Hepatic stellate cell (primary cell): ENCODE data around the gene DNAH9.

ENCODE experiments used
- DNase-seq: peaks from one replicate; pipeline ENCODE4 v3.0.0; 2011; ENCODE audit warnings: low spot score

DNAH9 gene

GRCh38 chr17:11671126-11671525 is 72.9 kb downstream of the DNAH9 start:
- no peak for DNase-seq

- DNase-seq = no peak
Observed at GRCh38 chr17:11682646-11683045, 84.4 kb downstream of the DNAH9 start.

GRCh38 chr17:11690681-11691080 is 92.4 kb downstream of the DNAH9 start:
- DNase-seq = no peak

GRCh38 chr17:11692688-11693087 is 94.4 kb downstream of the DNAH9 start:
- no peak for DNase-seq

GRCh38 chr17:11693284-11693683 is 95.0 kb downstream of the DNAH9 start:
- DNase-seq = no peak

GRCh38 chr17:11700668-11701067 is 102.4 kb downstream of the DNAH9 start:
- DNase-seq = no peak

- no peak for DNase-seq
Observed at GRCh38 chr17:11701911-11702310, 103.6 kb downstream of the DNAH9 start.

GRCh38 chr17:11704041-11704440 is 105.8 kb downstream of the DNAH9 start:
- no peak for DNase-seq

- no peak for DNase-seq
Observed at GRCh38 chr17:11705111-11705510, 106.8 kb downstream of the DNAH9 start.

GRCh38 chr17:11707586-11707985 is 109.3 kb downstream of the DNAH9 start:
- DNase-seq = no peak

- DNase-seq = no peak
Observed at GRCh38 chr17:11712456-11712855, 114.2 kb downstream of the DNAH9 start.

- DNase-seq = no peak
Observed at GRCh38 chr17:11719203-11719602, 120.9 kb downstream of the DNAH9 start.

- DNase-seq = no peak
Observed at GRCh38 chr17:11719856-11720255, 121.6 kb downstream of the DNAH9 start.

GRCh38 chr17:11720816-11721215 is 122.5 kb downstream of the DNAH9 start:
- no peak for DNase-seq

GRCh38 chr17:11730747-11731146 is 132.5 kb downstream of the DNAH9 start:
- no peak for DNase-seq

GRCh38 chr17:11736613-11737312 is 138.5 kb downstream of the DNAH9 start:
- DNase-seq = no peak

- no peak for DNase-seq
Observed at GRCh38 chr17:11737313-11737679, 139.0 kb downstream of the DNAH9 start.

GRCh38 chr17:11738151-11738550 is 139.9 kb downstream of the DNAH9 start:
- DNase-seq = no peak

- DNase-seq = no peak
Observed at GRCh38 chr17:11739351-11739750, 141.1 kb downstream of the DNAH9 start.

- no peak for DNase-seq
Observed at GRCh38 chr17:11739848-11740247, 141.6 kb downstream of the DNAH9 start.

- no peak for DNase-seq
Observed at GRCh38 chr17:11742886-11743285, 144.6 kb downstream of the DNAH9 start.

- DNase-seq = no peak
Observed at GRCh38 chr17:11744696-11745095, 146.4 kb downstream of the DNAH9 start.

GRCh38 chr17:11747441-11747840 is 149.2 kb downstream of the DNAH9 start:
- DNase-seq = no peak

GRCh38 chr17:11757815-11758214 is 159.5 kb downstream of the DNAH9 start:
- DNase-seq = no peak

GRCh38 chr17:11768106-11768505 is 169.8 kb downstream of the DNAH9 start:
- DNase-seq = no peak
